GM18868 (cell line): Measurements from ENCODE around the gene PGC.

Experiments used
- ATAC-seq: cut with Tn5 transposase; IDR thresholded peaks from one replicate; pipeline ENCODE4 v1.9.1; 2021; ENCODE audit warnings: mild to moderate bottlenecking, moderate library complexity; ENCODE audit not compliant: unreplicated experiment

PGC gene

DNA sequence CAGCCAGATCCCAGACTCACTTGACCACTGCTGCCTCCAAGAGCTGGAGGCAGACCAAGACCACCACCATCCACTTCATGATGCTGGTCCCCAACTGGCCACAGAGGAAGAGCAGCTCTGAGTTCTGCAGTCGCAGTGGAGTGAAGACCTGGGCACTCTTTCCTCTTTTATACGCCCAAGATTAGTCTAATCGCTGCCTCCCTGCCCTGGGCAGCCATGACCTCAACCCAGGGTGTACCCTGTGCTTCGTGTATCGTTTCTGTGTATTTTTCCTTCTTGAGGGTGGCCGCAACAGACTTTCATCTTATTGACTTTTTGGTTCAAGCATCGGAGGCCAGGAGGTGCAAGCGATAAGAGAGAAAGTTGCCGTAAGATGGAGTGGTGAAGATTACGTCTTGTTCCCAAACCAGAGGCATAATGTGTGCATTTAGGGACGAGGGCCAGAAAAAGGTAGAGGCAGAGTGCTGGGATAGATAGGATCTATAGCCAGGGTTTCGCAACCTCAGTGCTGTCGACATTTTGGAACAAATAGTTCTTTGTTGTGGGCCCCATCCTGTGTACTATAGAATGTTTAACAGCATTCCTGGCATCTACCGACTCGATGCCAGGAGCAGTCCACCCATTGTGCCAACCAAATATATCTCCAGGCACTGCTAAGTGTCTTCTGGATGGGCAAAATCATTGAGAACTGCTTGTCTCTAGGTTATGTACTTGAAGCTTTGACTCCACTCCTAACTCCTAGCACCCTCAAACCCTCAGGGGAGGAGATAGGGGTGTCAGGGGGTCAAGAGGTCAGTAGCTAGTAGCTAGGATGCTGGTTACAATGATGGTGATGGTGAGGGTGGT lies at the start of gene PGC:
TSS of gene PGC (minus strand) at position 142 of the 846 bp plus-strand sequence. CDS start at position 79, 63 bp downstream.
- ATAC-seq, result no peak

DNA sequence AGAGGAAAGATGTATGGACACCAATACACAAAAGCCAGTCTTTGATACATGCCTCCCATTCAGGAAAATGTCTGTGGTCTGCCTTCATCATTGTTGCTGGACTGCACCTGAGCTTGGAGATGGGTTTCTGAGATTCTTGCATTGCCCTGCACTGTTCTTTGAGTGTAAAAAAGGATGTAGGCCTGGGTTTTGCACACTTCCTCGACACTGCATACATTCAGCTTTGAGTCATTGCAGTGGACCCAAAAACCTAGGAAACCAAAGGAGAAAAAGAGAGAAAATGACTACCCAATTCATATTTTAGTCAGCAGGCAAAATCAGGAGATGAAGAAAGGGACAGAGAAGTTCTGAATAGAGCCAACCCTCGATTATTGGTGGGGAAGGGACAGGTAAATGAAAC lies 49.3 kb upstream of the PGC start:
- no peak for ATAC-seq

DNA sequence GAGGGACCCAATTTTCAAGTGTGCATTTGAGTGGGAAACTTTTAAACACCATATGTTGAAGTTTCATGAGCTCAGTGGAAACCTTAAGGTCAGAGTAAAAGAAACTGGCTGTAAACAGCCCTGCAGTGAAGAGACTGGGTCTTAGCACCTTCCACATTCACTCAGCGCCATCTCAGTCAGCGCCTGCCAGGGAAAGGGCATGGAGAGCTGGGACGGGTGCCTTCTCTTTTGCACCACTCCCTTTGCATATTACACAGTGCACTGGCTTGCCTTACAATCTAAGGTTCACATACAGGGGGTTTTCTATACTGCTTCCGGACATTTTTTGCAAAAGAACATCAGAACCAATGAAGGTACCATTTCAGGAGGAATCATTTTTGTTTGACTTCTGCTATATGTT lies 44.8 kb upstream of the PGC start:
- ATAC-seq, result no peak

DNA sequence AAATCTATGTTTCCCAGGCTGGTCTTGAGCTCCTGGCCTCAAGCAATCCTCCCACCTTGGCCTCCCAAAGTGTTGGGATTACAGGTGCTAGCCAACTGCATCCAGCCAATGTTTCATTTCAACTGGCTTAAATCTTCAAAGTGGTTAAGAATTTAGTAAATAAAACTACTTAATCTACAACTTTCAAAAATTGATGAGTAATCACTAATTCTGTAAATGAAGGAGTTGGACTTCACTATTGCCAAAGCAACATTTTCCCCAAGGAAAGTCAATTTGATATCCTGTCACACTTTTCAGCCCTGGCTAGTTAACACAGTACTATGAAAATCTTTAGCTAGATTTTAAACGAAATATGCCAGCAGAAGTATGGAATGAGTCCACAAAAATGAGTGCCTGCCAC lies 44.1 kb upstream of the PGC start:
- no peak for ATAC-seq

- ATAC-seq, result no peak
Observed at GRCh38 chr6:41790045-41790444, 42.8 kb upstream of the PGC start.

DNA sequence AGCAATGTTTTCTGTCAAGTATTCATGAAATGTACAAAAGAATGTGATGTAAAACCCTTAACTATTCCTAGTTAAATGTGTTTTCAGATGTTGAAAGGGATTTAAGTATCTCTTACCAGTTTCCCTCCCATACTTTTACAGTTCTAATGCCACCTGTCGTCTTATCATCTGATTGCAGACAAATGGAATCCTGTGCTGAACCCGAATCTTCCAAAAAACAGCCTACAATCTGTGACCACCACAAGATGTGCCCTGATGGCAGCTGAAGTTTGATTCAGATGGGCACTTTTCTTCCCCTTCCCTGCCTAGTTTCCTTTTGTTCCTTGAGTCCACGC lies 42.2 kb upstream of the PGC start:
- no peak for ATAC-seq

DNA sequence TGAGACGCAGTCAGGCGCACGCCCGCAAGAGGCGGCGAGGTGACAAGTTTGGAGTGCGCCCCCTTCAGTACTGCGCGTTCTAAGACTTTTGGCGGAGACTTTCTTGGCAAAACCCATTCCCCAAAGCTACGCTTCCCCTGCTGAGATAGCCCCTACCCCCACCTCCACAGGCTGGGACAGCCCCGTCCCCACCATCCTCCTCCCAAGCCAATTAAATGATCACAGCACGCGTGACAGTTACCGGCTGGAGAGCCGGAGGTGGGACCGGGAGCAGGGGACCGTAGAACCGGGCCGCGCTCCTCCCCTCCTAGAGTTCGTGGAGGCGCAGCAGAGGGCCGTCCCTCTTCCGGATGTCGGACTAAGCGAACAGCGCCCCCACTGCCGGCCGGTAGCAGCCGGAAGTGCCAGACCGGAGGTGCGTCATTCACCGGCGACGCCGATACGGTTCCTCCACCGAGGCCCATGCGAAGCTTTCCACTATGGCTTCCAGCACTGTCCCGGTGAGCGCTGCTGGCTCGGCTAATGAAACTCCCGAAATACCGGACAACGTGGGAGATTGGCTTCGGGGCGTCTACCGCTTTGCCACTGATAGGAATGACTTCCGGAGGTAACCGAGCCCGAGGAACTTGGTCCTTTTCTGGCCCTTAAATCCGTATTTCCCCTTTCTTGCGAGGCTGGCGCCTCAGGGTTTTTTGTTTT lies 40.2 kb upstream of the PGC start, which contains the start of gene TOMM6:
TSS of gene TOMM6 (plus strand) at position 476 of the 699 bp plus-strand sequence. CDS start at position 480, 4 bp downstream.
- ATAC-seq, result peak; percentile 83

- peak; percentile 51 for ATAC-seq
Observed at GRCh38 chr6:41786451-41787218, 39.4 kb upstream of the PGC start.

DNA sequence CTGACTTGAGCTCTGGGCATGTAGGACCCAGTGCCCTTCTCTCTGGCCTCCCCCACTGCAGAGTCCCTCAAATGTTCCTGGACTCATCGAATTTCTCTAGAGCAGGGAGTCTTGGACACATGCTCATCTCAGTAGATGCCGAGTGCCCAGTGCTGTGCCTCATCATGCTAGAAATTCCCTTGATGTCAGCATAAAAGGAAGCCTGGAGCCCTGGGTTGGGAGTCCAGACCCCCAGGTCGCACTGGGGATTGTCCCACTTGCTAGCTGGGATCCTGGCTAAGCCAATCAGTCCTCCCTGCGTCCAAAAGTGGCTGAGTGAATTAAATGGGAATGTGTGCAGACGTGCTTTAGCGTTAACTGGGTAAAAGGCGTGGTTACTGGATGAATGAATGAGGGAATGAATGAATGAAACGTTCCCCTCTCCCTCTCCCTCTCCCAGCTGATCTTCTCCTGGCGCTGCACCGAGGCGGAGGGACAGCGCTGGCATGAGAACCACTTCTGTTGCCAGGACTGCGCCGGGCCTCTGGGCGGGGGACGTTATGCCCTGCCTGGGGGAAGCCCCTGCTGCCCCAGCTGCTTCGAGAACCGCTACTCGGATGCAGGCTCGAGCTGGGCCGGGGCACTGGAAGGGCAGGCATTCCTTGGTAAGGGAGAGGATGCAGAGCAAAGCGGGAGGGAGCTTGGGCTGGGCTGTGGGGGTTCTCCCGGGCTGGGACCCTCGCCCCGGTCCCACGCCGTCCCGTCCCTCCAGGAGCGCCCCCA lies 38.7 kb upstream of the PGC start:
- no peak for ATAC-seq

DNA sequence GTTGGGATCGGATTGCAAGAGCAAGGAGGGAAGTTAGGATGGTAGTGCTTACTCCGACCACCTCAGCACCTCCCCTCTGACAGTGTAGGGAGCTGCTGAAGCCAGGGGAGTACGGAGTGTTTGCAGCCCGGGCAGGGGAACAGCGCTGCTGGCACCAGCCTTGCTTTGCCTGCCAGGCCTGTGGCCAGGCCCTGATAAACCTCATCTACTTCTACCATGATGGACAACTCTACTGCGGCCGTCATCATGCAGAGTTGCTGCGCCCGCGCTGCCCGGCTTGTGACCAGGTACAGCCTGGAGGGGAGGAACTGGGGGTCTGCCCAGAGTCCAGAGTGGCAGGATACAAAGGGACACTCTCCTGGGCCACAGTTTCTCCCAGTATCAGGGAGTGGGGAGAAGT lies 38.1 kb upstream of the PGC start:
- no peak for ATAC-seq

GRCh38 chr6:41784581-41785171 lies 37.5 kb upstream of the PGC start:
- no peak for ATAC-seq

DNA sequence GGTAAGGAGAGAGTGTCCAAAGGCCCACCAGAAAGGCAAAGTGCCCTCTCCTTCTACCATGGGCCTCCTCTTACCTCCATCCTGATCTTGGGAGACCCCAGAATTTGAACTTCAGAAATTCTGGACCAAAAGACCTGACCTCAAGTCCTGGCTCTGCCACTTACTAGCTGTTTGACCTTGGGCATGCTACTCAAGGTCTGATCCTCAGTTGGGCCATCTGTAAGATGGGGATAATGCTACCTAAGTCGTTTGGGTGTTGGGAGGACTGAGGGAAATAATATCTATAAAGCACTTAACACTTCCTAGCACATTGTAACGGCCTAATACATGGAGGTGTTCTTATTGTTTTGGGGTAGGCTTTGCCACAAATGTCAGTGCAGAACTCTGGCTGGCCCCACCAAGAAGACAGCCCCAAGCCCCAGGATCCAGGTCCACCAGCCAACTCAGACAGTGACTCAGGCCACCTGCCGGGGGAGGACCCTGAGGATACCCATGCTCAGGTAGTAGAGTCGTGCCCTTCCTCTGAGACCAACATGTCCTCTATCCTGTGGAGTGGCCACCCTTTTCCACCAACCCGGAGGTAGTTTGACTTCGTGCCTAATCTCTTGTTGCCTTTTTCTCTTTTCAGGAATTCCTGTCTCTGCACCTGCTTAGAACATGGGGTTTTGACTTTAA lies 36.0 kb upstream of the PGC start:
- ATAC-seq, result no peak

- no peak for ATAC-seq
Observed at GRCh38 chr6:41781366-41781730, 34.2 kb upstream of the PGC start.

- ATAC-seq, result peak; percentile 4
Observed at GRCh38 chr6:41780551-41781365, 33.6 kb upstream of the PGC start, which contains the start of gene PRICKLE4. Gene PRICKLE4, plus strand, starts transcription at chr6:41780782. Its CDS starts 2,692 bp downstream, at chr6:41783474.

- ATAC-seq, result peak; percentile 92
Observed at GRCh38 chr6:41779788-41780550, 32.8 kb upstream of the PGC start, which contains the start of gene FRS3. Gene FRS3, minus strand, starts transcription at chr6:41779900. Its CDS starts 2,913 bp downstream, at chr6:41776987.

DNA sequence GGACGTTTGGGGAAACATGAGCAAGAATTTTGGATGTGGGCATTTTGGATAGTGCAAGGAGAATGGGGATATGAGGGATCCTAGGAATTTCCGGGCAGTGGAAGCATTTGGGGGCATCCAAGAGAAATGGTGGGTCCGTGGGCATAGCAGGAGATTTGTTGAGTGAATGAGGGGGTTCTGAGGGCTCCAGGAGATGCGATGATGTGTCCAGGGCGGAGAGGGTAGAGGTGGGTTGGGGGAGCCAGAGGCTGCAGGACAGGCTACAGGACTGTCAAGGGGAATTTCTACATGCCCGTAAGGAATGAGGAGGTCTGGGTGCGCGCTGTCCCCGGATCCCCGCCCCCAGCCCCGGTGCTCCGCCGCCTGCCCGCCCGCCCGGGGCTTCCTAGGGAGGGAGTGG lies 32.1 kb upstream of the PGC start:
- peak; percentile 15 for ATAC-seq

- no peak for ATAC-seq
Observed at GRCh38 chr6:41778895-41779294, 31.7 kb upstream of the PGC start.
